Vagina (tissue), 2 donors: ENCODE data around the gene STT3B. TPM values are rescaled to one million over a fixed set of nuclear protein-coding genes. Genes with fewer than 3 reads are reported as not detected.
A peak's percentile ranks its signal among the peaks of the same experiment; 100 is the strongest.

Experiments
- DNase-seq, 2 donors: peaks; one replicate each; pipeline ENCODE4 v3.0.0-alpha.2; 2017; ENCODE audit errors: extremely low spot score in 2 of 2
- H3K27ac ChIP-seq: fragments of 200-600 bp; sonication (generic); one replicate; pipeline ENCODE4 v1.5.1; 2019
- H3K27me3 ChIP-seq: fragments of 200-600 bp; sonication (generic); one replicate; pipeline ENCODE4 v1.5.1; 2019
- H3K36me3 ChIP-seq, 2 donors: fragments of 200-600 bp; sonication (generic); one replicate each; pipeline ENCODE4 v1.5.1; 2017 to 2019
- H3K4me1 ChIP-seq: fragments of 200-600 bp; sonication (generic); one replicate; pipeline ENCODE4 v1.5.1; 2019
- H3K4me3 ChIP-seq, 2 donors: fragments of 200-600 bp; sonication (generic); 1 replicate in 1 of 2; 2 replicates in 1 of 2; pipeline ENCODE4 v1.5.1; 2016 to 2019
- H3K9me3 ChIP-seq: fragments of 200-600 bp; sonication (generic); one replicate; pipeline ENCODE4 v1.5.1; 2019
- CTCF ChIP-seq, 3 experiments: fragments of 450-650 bp in 2 of 3; fragments of 200-600 bp in 1 of 3; sonication (generic) in 1 of 3; IDR thresholded peaks; one replicate each; pipeline ENCODE4 v1.5.1; 2017 to 2019; ENCODE audit warnings: antibody characterized with exemption in 3 of 3, mild to moderate bottlenecking in 2 of 3, moderate library complexity in 2 of 3
- POLR2A ChIP-seq, 2 donors: fragments of 450-650 bp; IDR thresholded peaks; one replicate each; pipeline ENCODE4 v1.6.1; 2017; ENCODE audit warnings: antibody characterized with exemption in 2 of 2, mild to moderate bottlenecking in 2 of 2, moderate library complexity in 2 of 2
- POLR2AphosphoS5 ChIP-seq, 2 donors: sonication (generic); formaldehyde crosslinking; IDR thresholded peaks; one replicate each; pipeline ENCODE4 v1.9.0; 2017; ENCODE audit warnings: antibody characterized with exemption in 2 of 2, mild to moderate bottlenecking in 2 of 2, low read depth in 1 of 2; ENCODE audit not compliant: insufficient read depth in 1 of 2
- intact Hi-C: fragments of 100-400 bp; cut with DNase I; formaldehyde crosslinking; loops from one replicate; pipeline ENCODE4 v1.15.1; 2023
- total RNA-seq: library from RNA; depleted of rRNA; stranded (reverse); fragments of >200 nt; gene quantifications from one replicate; pipeline ENCODE4 v1.2.3, GENCODE V29; 2016

STT3B gene
- 65.3 TPM for total RNA-seq

GRCh38 chr3:31532587-31533168 lies at the start of gene STT3B:
STT3B (plus strand) TSS chr3:31532925; CDS start chr3:31532999, 74 bp downstream.
- no peak for DNase-seq
- H3K4me1 ChIP-seq = peaks cover 44% of the 10 kb centered on the region
- H3K27ac ChIP-seq = peak within 1 kb of the TSS; percentile 98
- H3K36me3 ChIP-seq = no peaks in the 10 kb centered on the region
- intact Hi-C loops = no loop called here
- H3K27me3 ChIP-seq = no peaks in the 10 kb centered on the region
- peak; percentile 71 to 72 for TF ChIP-seq POLR2A (IDR thresholded peaks at IDR 0.05)
- TF ChIP-seq CTCF (IDR thresholded peaks at IDR 0.05) = no peak
- peak; percentile 5 to 92 for TF ChIP-seq POLR2AphosphoS5 (IDR thresholded peaks at IDR 0.05; ENCODE audit: insufficient read depth in 1 of 2, low read depth in 1 of 2)
- H3K9me3 ChIP-seq = no peaks in the 10 kb centered on the region
- H3K4me3 ChIP-seq = peak within 1 kb of the TSS; percentile 77 to 92

- no peaks in the 10 kb centered on the region for H3K9me3 ChIP-seq
- H3K4me3 ChIP-seq = no peak overlapping the region
- no peaks in the 10 kb centered on the region for H3K4me1 ChIP-seq
- no peaks in the 10 kb centered on the region for H3K27me3 ChIP-seq
- no peaks in the 10 kb centered on the region for H3K36me3 ChIP-seq
- no peak overlapping the region for H3K27ac ChIP-seq
- no peak for TF ChIP-seq POLR2A (IDR thresholded peaks at IDR 0.05)
- intact Hi-C loops = no loop called here
- DNase-seq = no peak
Observed at GRCh38 chr3:31483776-31484175, 48.9 kb upstream of the STT3B start.

GRCh38 chr3:31485196-31485595 lies 47.5 kb upstream of the STT3B start:
- no peaks in the 10 kb centered on the region for H3K36me3 ChIP-seq
- no peak overlapping the region for H3K4me3 ChIP-seq
- TF ChIP-seq POLR2AphosphoS5 (IDR thresholded peaks at IDR 0.05; ENCODE audit: insufficient read depth in 1 of 2, low read depth in 1 of 2) (no peak), POLR2A (IDR thresholded peaks at IDR 0.05) (no peak), CTCF (IDR thresholded peaks at IDR 0.05) (no peak)
- no peak overlapping the region for H3K27ac ChIP-seq
- no peaks in the 10 kb centered on the region for H3K27me3 ChIP-seq
- intact Hi-C loops = no loop called here
- DNase-seq = no peak
- H3K4me1 ChIP-seq = no peaks in the 10 kb centered on the region
- H3K9me3 ChIP-seq = no peaks in the 10 kb centered on the region

- H3K9me3 ChIP-seq = no peaks in the 10 kb centered on the region
- H3K4me1 ChIP-seq = no peaks in the 10 kb centered on the region
- no peaks in the 10 kb centered on the region for H3K27me3 ChIP-seq
- DNase-seq = no peak
- H3K36me3 ChIP-seq = no peaks in the 10 kb centered on the region
- H3K4me3 ChIP-seq = no peak overlapping the region
- no peak overlapping the region for H3K27ac ChIP-seq
- intact Hi-C loops = no loop called here
- no peak for TF ChIP-seq POLR2A (IDR thresholded peaks at IDR 0.05)
- TF ChIP-seq CTCF (IDR thresholded peaks at IDR 0.05) = no peak
- no peak for TF ChIP-seq POLR2AphosphoS5 (IDR thresholded peaks at IDR 0.05; ENCODE audit: insufficient read depth in 1 of 2, low read depth in 1 of 2)
Observed at GRCh38 chr3:31486865-31487533, 45.7 kb upstream of the STT3B start.

- H3K27me3 ChIP-seq = no peaks in the 10 kb centered on the region
- H3K36me3 ChIP-seq = no peaks in the 10 kb centered on the region
- intact Hi-C loops = no loop called here
Observed at GRCh38 chr3:31488475-31489017, 44.2 kb upstream of the STT3B start.

More at GRCh38 chr3:31488475-31489017, 44.2 kb upstream of the STT3B start:
- no peaks in the 10 kb centered on the region for H3K9me3 ChIP-seq
- TF ChIP-seq POLR2A (IDR thresholded peaks at IDR 0.05) (no peak), POLR2AphosphoS5 (IDR thresholded peaks at IDR 0.05; ENCODE audit: insufficient read depth in 1 of 2, low read depth in 1 of 2) (no peak), CTCF (IDR thresholded peaks at IDR 0.05) (no peak)
- no peak for DNase-seq
- no peak overlapping the region for H3K4me3 ChIP-seq
- no peaks in the 10 kb centered on the region for H3K4me1 ChIP-seq
- no peak overlapping the region for H3K27ac ChIP-seq
